B cell (primary cell): ENCODE data around the gene GPM6B. TPM values are rescaled to one million over a fixed set of nuclear protein-coding genes. Genes with fewer than 3 reads are reported as not detected.

Source experiments
- ATAC-seq: fragments of 200-7000 bp; cut with Tn5 transposase; one replicate; pipeline ENCODE4 v1.10.0; 2021; ENCODE audit warnings: low read depth, mild to moderate bottlenecking, moderate number of reproducible peaks, moderate library complexity
- CTCF ChIA-PET: fragments of 350-600 bp; sonication (Branson Sonifier 250); formaldehyde crosslinking; loops from one replicate; lab custom pipeline; 2021; ENCODE audit warnings: antibody characterized with exemption, inconsistent platforms; lab: Charles Lee
- POLR2A ChIA-PET: fragments of 350-600 bp; sonication (Branson Sonifier 250); formaldehyde crosslinking; loops from one replicate; lab custom pipeline; 2021; ENCODE audit warnings: antibody characterized with exemption; lab: Charles Lee
- DNase-seq: peaks from one replicate; pipeline ENCODE4 v3.0.0; 2013
- H2AFZ ChIP-seq: 2 replicates; pipeline ENCODE4 v1.6.1; 2012; ENCODE audit warnings: mild to moderate bottlenecking, low read depth, low read length; ENCODE audit not compliant: insufficient read depth, poor library complexity, severe bottlenecking
- H3K27ac ChIP-seq, 2 donors: 1 replicate in 1 of 2; 2 replicates in 1 of 2; pipeline ENCODE4 v1.5.1; 2012 to 2013; ENCODE audit warnings: low read length in 2 of 2, mild to moderate bottlenecking in 2 of 2, moderate library complexity in 1 of 2
- H3K27me3 ChIP-seq, 4 experiments: fragments of 200-600 bp in 1 of 4; sonication (generic) in 1 of 4; replicated peaks in 1 of 4; 1 replicate in 2 of 4; 2 replicates in 2 of 4; pipeline versions ENCODE4 v1.6.1 to v1.7.0; 2013 to 2016; ENCODE audit warnings: low read length in 3 of 4, mild to moderate bottlenecking in 2 of 4, mixed read lengths in 1 of 4, moderate library complexity in 1 of 4; ENCODE audit not compliant: insufficient read depth in 4 of 4, control insufficient read depth in 3 of 4; ENCODE audit errors: control extremely low read depth in 1 of 4
- H3K36me3 ChIP-seq, 2 experiments: replicated peaks in 1 of 2; 1 replicate in 1 of 2; 2 replicates in 1 of 2; pipeline versions ENCODE4 v1.6.1 to v1.7.1; 2013; ENCODE audit warnings: low read length in 1 of 2; ENCODE audit not compliant: insufficient read depth in 2 of 2, control insufficient read depth in 1 of 2; ENCODE audit errors: control extremely low read depth in 1 of 2, extremely low read depth in 1 of 2
- H3K4me1 ChIP-seq, 2 donors: fragments of 200-600 bp in 1 of 2; sonication (generic) in 1 of 2; 1 replicate in 1 of 2; 2 replicates in 1 of 2; pipeline versions ENCODE4 v1.5.1 to v1.6.1; 2013 to 2017; ENCODE audit warnings: low read length in 2 of 2; ENCODE audit not compliant: control insufficient read depth in 2 of 2, insufficient read depth in 2 of 2
- H3K4me2 ChIP-seq: replicated peaks from 2 replicates; pipeline ENCODE3; 2012; ENCODE audit warnings: mild to moderate bottlenecking, low read depth, low read length; ENCODE audit not compliant: poor library complexity, severe bottlenecking
- H3K4me3 ChIP-seq, 5 experiments: fragments of 200-600 bp in 1 of 5; sonication (generic) in 1 of 5; 1 replicate in 3 of 5; 2 replicates in 2 of 5; pipeline versions ENCODE4 v1.5.1 to v1.7.0; 2011 to 2016; ENCODE audit warnings: low read length in 4 of 5, mild to moderate bottlenecking in 4 of 5, low read depth in 2 of 5, control low read depth in 1 of 5, moderate library complexity in 1 of 5; ENCODE audit not compliant: insufficient read depth in 1 of 5; ENCODE audit errors: control extremely low read depth in 1 of 5, extremely low read depth in 1 of 5
- H3K79me2 ChIP-seq: fragments of 200-600 bp; sonication (generic); one replicate; pipeline ENCODE4 v1.6.0; 2016; ENCODE audit warnings: low read length; ENCODE audit not compliant: control insufficient read depth, insufficient read depth
- H3K9ac ChIP-seq: fragments of 200-600 bp; sonication (generic); 2 replicates; pipeline ENCODE4 v1.6.1; 2017; ENCODE audit warnings: mild to moderate bottlenecking, low read length, moderate library complexity
- H3K9me3 ChIP-seq, 3 donors: one replicate each; pipeline versions ENCODE4 v1.6.1 to v1.7.1; 2013; ENCODE audit warnings: low read length in 2 of 3; ENCODE audit not compliant: control insufficient read depth in 2 of 3, insufficient read depth in 1 of 3; ENCODE audit errors: control extremely low read depth in 1 of 3
- H4K20me1 ChIP-seq: 2 replicates; pipeline ENCODE4 v1.6.0; 2012; ENCODE audit warnings: mild to moderate bottlenecking, low read length; ENCODE audit not compliant: insufficient read depth, control insufficient read depth, poor library complexity, severe bottlenecking
- H3K27ac Mint-ChIP-seq: one replicate; pipeline ENCODE4 v1.8.0; 2021; ENCODE audit warnings: mixed read lengths
- H3K27me3 Mint-ChIP-seq: one replicate; pipeline ENCODE4 v1.8.0; 2021; ENCODE audit warnings: mixed read lengths
- H3K4me1 Mint-ChIP-seq: one replicate; pipeline ENCODE4 v1.8.0; 2021; ENCODE audit warnings: mixed read lengths
- H3K4me3 Mint-ChIP-seq: one replicate; pipeline ENCODE4 v1.8.0; 2021; ENCODE audit warnings: mixed read lengths
- H3K9me3 Mint-ChIP-seq: one replicate; pipeline ENCODE4 v1.8.0; 2022; ENCODE audit warnings: mixed read lengths; ENCODE audit not compliant: insufficient read depth
- CTCF ChIP-seq: fragments of 200-600 bp; IDR thresholded peaks from one replicate; pipeline ENCODE4 v1.8.0; 2022; ENCODE audit warnings: antibody characterized with exemption, mild to moderate bottlenecking
- EZH2 ChIP-seq: IDR thresholded peaks from 2 replicates; pipeline ENCODE4 v1.6.1; 2012; ENCODE audit warnings: borderline replicate concordance, low read depth, mild to moderate bottlenecking, moderate library complexity, low read length; ENCODE audit not compliant: insufficient read depth, poor library complexity, severe bottlenecking
- WGBS: methylation state at CpG from one replicate; pipeline ENCODE4 v1.1.5; 2013; ENCODE audit warnings: missing lambda C conversion rate; ENCODE audit not compliant: insufficient coverage; 5-methylcytosine and 5-hydroxymethylcytosine counted together
- intact Hi-C: fragments of 100-400 bp; cut with micrococcal nuclease; formaldehyde crosslinking; loops from one replicate; pipeline ENCODE4 v1.10.0; 2022
- polyA plus RNA-seq: library from polyadenylated mRNA; depleted of rRNA; stranded (reverse); fragments of >200 nt; gene quantifications from 2 replicates; pipeline ENCODE4 v1.2.3, GENCODE V29; 2012
- total RNA-seq, 2 donors: library from RNA; stranded (reverse); fragments of 120-200 nt in 1 of 2; gene quantifications; 1 replicate in 1 of 2; 2 replicates in 1 of 2; pipeline versions ENCODE4 v1.2.3 to v1.2.4, GENCODE V29; 2013 to 2022

The GPM6B gene
- total and polyA plus RNA-seq, 2 donors (not counting 1 experiment from before 2014, with no cell fraction given): not detected

GRCh38 chrX:13852001-13852695 is 35.3 kb upstream of the GPM6B start:
- DNase-seq: peak; percentile 33
- CTCF ChIA-PET: interaction anchor here (0.7 kb wide), 1 partner anchor 77 kb away, joined by 5 read pairs; no protein-coding TSS in a partner anchor
- intact Hi-C loops: loop anchor here (1.0 to 2.0 kb wide), 2 partner anchors 102 to 193 kb away; no protein-coding TSS in a partner anchor
- Histone ChIP-seq H3K27ac (no peak overlapping the region), H3K9me3 (no peaks in the 10 kb centered on the region), H4K20me1 (no peaks in the 10 kb centered on the region), H3K4me3 (no peak overlapping the region), H3K79me2 (no peaks in the 10 kb centered on the region), H3K36me3 (no peaks in the 10 kb centered on the region), H2AFZ (no peak overlapping the region), H3K4me2 (no peak overlapping the region), H3K27me3 (peaks cover 0 to 3% (median 0%) of the 10 kb centered on the region in 4 experiments), H3K4me1 (no peaks in the 10 kb centered on the region), H3K9ac (no peak overlapping the region)
- H3K9me3 Mint-ChIP-seq: no peaks in the 10 kb centered on the region
- H3K4me1 Mint-ChIP-seq: peaks cover 3% of the 10 kb centered on the region
- WGBS: no CpG with 5 or more reads among the region's 4 CpGs
- ATAC-seq: no peak
- H3K27ac Mint-ChIP-seq: no peak overlapping the region
- TF ChIP-seq EZH2 (no peak), CTCF (peak; percentile 32)
- H3K4me3 Mint-ChIP-seq: no peak overlapping the region
- POLR2A ChIA-PET: no interaction called here
- no peaks in the 10 kb centered on the region for H3K27me3 Mint-ChIP-seq

- no peaks in the 10 kb centered on the region for H3K4me1 ChIP-seq
- CTCF ChIA-PET: interaction anchor here (0.6 kb wide), 1 partner anchor 121 kb away, joined by 4 read pairs; no protein-coding TSS in a partner anchor
- H3K79me2 ChIP-seq: no peaks in the 10 kb centered on the region
- no peaks in the 10 kb centered on the region for H4K20me1 ChIP-seq
- H3K27ac ChIP-seq: no peak overlapping the region
- ATAC-seq: no peak
- Mint-ChIP-seq H3K9me3 (no peaks in the 10 kb centered on the region), H3K4me1 (no peaks in the 10 kb centered on the region), H3K4me3 (no peak overlapping the region), H3K27ac (no peak overlapping the region), H3K27me3 (no peaks in the 10 kb centered on the region)
- H3K4me2 ChIP-seq: no peak overlapping the region
- intact Hi-C loops: no loop called here
- H2AFZ ChIP-seq: no peak overlapping the region
- H3K27me3 ChIP-seq: no peaks in the 10 kb centered on the region
- DNase-seq: no peak
- no peaks in the 10 kb centered on the region for H3K36me3 ChIP-seq
- POLR2A ChIA-PET: no interaction called here
- H3K4me3 ChIP-seq: no peak overlapping the region
- H3K9me3 ChIP-seq: no peaks in the 10 kb centered on the region
- TF ChIP-seq EZH2 (no peak), CTCF (no peak)
- 40% methylated on average over 1 of the region's 8 CpGs for WGBS
- no peak overlapping the region for H3K9ac ChIP-seq
Measured at GRCh38 chrX:13845721-13846378, 29.0 kb upstream of the GPM6B start.
